T-cell (primary cell): ENCODE data around the gene VPREB1. TPM values are rescaled to one million over a fixed set of nuclear protein-coding genes. Genes with fewer than 3 reads are reported as not detected.

Experiments
- ATAC-seq, 4 experiments: fragments of 200-7000 bp in 3 of 4; fragments of 150-1000 bp in 1 of 4; cut with Tn5 transposase; replicated peaks in 1 of 4; 1 replicate in 3 of 4; 2 replicates in 1 of 4; pipeline ENCODE4 v1.10.0; 2021; ENCODE audit warnings: moderate library complexity in 3 of 4, mild to moderate bottlenecking in 2 of 4, moderate number of reproducible peaks in 1 of 4
- CTCF ChIA-PET, 2 donors: fragments of 300-600 bp; sonication (Branson Sonifier 250); formaldehyde crosslinking; loops; one replicate each; lab custom pipeline; 2022; ENCODE audit warnings: antibody characterized with exemption in 2 of 2; lab: Charles Lee
- POLR2A ChIA-PET, 2 donors: fragments of 300-600 bp; sonication (Branson Sonifier 250); formaldehyde crosslinking; loops; one replicate each; lab custom pipeline; 2022; ENCODE audit warnings: antibody characterized with exemption in 2 of 2; lab: Charles Lee
- DNase-seq, 35 experiments: peaks; one replicate each; pipeline versions ENCODE4 v3.0.0 to v3.0.0-alpha.2; 2013 to 2023
- H3K27ac ChIP-seq: one replicate; pipeline ENCODE4 v1.5.1; 2013; ENCODE audit warnings: low read length
- H3K27me3 ChIP-seq, 2 experiments: replicated peaks in 1 of 2; 1 replicate in 1 of 2; 2 replicates in 1 of 2; pipeline versions ENCODE4 v1.6.1 to v1.7.0; 2013; ENCODE audit warnings: low read length in 1 of 2, mixed read lengths in 1 of 2; ENCODE audit not compliant: control insufficient read depth in 2 of 2, insufficient read depth in 2 of 2; ENCODE audit errors: extremely low read depth in 1 of 2
- H3K36me3 ChIP-seq, 2 donors: 1 replicate in 1 of 2; 2 replicates in 1 of 2; pipeline versions ENCODE4 v1.6.1 to v1.7.0; 2013; ENCODE audit warnings: low read length in 1 of 2; ENCODE audit not compliant: control insufficient read depth in 2 of 2, insufficient read depth in 1 of 2; ENCODE audit errors: extremely low read depth in 1 of 2
- H3K4me1 ChIP-seq, 2 experiments: 1 replicate in 1 of 2; 2 replicates in 1 of 2; pipeline versions ENCODE4 v1.6.1 to v1.7.0; 2013; ENCODE audit warnings: low read length in 2 of 2, mixed read lengths in 1 of 2; ENCODE audit not compliant: insufficient read depth in 2 of 2, control insufficient read depth in 1 of 2; ENCODE audit errors: extremely low read depth in 1 of 2
- H3K4me3 ChIP-seq, 2 donors: 1 replicate in 1 of 2; 2 replicates in 1 of 2; pipeline versions ENCODE4 v1.5.1 to v1.7.0; 2013; ENCODE audit warnings: mild to moderate bottlenecking in 2 of 2, low read length in 1 of 2, moderate library complexity in 1 of 2; ENCODE audit not compliant: control insufficient read depth in 1 of 2; ENCODE audit errors: extremely low read depth in 1 of 2
- H3K9me3 ChIP-seq: 2 replicates; pipeline ENCODE4 v1.7.0; 2013
- H3K27ac Mint-ChIP-seq, 2 donors: one replicate each; pipeline ENCODE4 v1.8.0; 2020 to 2021; ENCODE audit warnings: mild to moderate bottlenecking in 2 of 2, mixed read lengths in 2 of 2
- H3K27me3 Mint-ChIP-seq, 2 donors: one replicate each; pipeline ENCODE4 v1.8.0; 2021 to 2022; ENCODE audit warnings: mixed read lengths in 2 of 2
- H3K36me3 Mint-ChIP-seq: one replicate; pipeline ENCODE4 v1.8.0; 2021; ENCODE audit warnings: mixed read lengths
- H3K4me1 Mint-ChIP-seq, 3 donors: one replicate each; pipeline ENCODE4 v1.8.0; 2020 to 2022; ENCODE audit warnings: mixed read lengths in 3 of 3, mild to moderate bottlenecking in 1 of 3
- H3K4me3 Mint-ChIP-seq, 3 donors: one replicate each; pipeline ENCODE4 v1.8.0; 2020 to 2022; ENCODE audit warnings: mild to moderate bottlenecking in 3 of 3, mixed read lengths in 3 of 3, moderate library complexity in 3 of 3
- H3K9me3 Mint-ChIP-seq, 3 donors: one replicate each; pipeline ENCODE4 v1.8.0; 2020 to 2022; ENCODE audit warnings: mixed read lengths in 3 of 3
- WGBS: methylation state at CpG from one replicate; pipeline ENCODE4 v1.1.5; 2013; ENCODE audit warnings: missing lambda C conversion rate; ENCODE audit not compliant: insufficient coverage; 5-methylcytosine and 5-hydroxymethylcytosine counted together
- total RNA-seq, 35 experiments: library from RNA in 6 of 35; stranded (reverse) in 6 of 35; fragments of 120-200 nt in 1 of 35; gene quantifications; one replicate each; pipeline versions ENCODE4 v1.2.1 to v1.2.4 and lab custom pipeline; 2013 to 2026

Gene VPREB1
- total RNA-seq, 5 donors from 2014 or later (not counting 1 experiment from before 2014, with no cell fraction given) = not detected

DNA sequence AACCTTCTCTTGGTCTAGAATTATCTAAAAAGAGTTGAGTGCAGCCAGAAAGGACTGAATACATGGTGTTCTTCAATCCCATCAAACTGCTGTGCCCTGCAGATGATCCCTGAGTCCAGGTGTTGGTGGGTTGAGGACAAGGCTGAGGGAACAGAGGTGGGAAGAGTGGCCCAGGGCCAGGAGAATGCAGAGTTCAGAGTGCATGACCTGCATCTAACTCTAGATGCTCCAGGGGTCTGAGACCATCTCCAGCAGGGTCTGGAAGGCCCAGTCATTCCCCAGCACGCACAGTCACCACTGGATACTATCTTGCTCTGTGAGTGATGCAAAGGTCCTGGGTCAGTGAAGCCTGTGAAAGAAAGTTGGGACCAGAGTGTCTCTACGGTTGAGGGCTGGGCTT is 2.1 kb upstream of the VPREB1 start:
- H3K36me3 ChIP-seq = peaks cover 0 to 2% of the 10 kb centered on the region in 2 donors
- no peak overlapping the region for H3K27ac ChIP-seq
- no peak overlapping the region for H3K4me3 ChIP-seq
- Mint-ChIP-seq H3K36me3 (no peaks in the 10 kb centered on the region), H3K27ac (no peak overlapping the region), H3K9me3 (no peaks in the 10 kb centered on the region), H3K4me3 (no peak overlapping the region), H3K4me1 (peaks cover 0 to 12% (median 8%) of the 10 kb centered on the region in 3 donors), H3K27me3 (peaks cover 4 to 22% of the 10 kb centered on the region in 2 donors)
- DNase-seq = no peak
- CTCF ChIA-PET = no interaction called here
- POLR2A ChIA-PET = no interaction called here
- no peak for ATAC-seq
- no CpG with 5 or more reads among the region's 2 CpGs for WGBS
- peaks cover 2 to 6% of the 10 kb centered on the region in 2 experiments for H3K4me1 ChIP-seq
- no peaks in the 10 kb centered on the region for H3K9me3 ChIP-seq
- H3K27me3 ChIP-seq = peaks cover 0 to 28% of the 10 kb centered on the region in 2 experiments

GRCh38 chr22:22243033-22243680 is 1.4 kb upstream of the VPREB1 start:
- POLR2A ChIA-PET = no interaction called here

DNA sequence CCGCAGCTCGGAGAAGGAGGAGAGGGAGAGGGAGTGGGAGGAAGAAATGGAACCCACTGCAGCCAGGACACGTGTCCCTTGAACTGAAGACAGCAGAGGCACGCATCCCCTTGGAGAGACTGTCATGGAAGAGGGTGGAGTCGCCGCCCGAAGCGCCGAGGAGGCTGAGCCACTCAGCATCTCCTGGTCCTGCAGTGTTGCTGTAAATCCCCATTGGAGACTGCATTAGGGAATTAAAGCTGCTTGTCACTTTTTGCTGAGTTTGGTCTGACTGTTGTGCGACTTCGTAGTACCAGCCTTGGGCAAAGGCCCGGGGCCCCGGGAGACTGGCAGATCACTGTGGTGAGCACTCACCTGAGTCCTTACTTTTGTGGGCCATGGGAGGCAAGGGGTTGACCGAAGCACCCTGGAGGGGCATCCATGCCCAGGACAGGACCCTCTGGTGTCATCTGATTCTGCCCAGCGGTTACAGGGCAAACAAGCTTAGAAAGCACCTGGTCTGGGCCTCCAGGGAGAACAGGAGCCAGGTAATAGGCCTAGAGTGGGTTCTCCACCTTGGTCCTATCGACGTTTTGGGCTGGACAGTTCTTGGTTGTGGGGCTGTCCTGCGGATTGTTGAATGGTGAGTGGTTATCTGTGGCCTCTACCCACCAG is 797 bp downstream of the VPREB1 start:
- Histone ChIP-seq H3K27ac (no peak overlapping the region), H3K9me3 (no peaks in the 10 kb centered on the region), H3K36me3 (peaks cover 0 to 2% of the 10 kb centered on the region in 2 donors), H3K4me1 (peaks cover 4 to 16% of the 10 kb centered on the region in 2 experiments), H3K27me3 (peaks cover 0 to 24% of the 10 kb centered on the region in 2 experiments), H3K4me3 (no peak overlapping the region)
- WGBS = 88% methylated on average over 15 of the region's 18 CpGs
- Mint-ChIP-seq H3K27ac (no peak overlapping the region), H3K9me3 (no peaks in the 10 kb centered on the region), H3K4me3 (no peak overlapping the region), H3K27me3 (peaks cover 4 to 19% of the 10 kb centered on the region in 2 donors), H3K4me1 (peaks cover 13 to 28% (median 21%) of the 10 kb centered on the region in 3 donors), H3K36me3 (no peaks in the 10 kb centered on the region)
- no peak for DNase-seq
- POLR2A ChIA-PET = no interaction called here
- ATAC-seq = no peak
- CTCF ChIA-PET = no interaction called here

More at GRCh38 chr22:22243033-22243680, 1.4 kb upstream of the VPREB1 start:
- peaks cover 2 to 6% of the 10 kb centered on the region in 2 experiments for H3K4me1 ChIP-seq
- peaks cover 0 to 28% of the 10 kb centered on the region in 2 experiments for H3K27me3 ChIP-seq
- H3K27ac Mint-ChIP-seq = no peak overlapping the region
- H3K9me3 ChIP-seq = no peaks in the 10 kb centered on the region
- DNase-seq (no peak), ATAC-seq (no peak)
- no peaks in the 10 kb centered on the region for H3K36me3 Mint-ChIP-seq
- H3K36me3 ChIP-seq = peaks cover 0 to 2% of the 10 kb centered on the region in 2 donors
- H3K27ac ChIP-seq = no peak overlapping the region
- no peak overlapping the region for H3K4me3 ChIP-seq
- peaks cover 2 to 15% (median 8%) of the 10 kb centered on the region in 3 donors for H3K4me1 Mint-ChIP-seq
- peaks cover 4 to 22% of the 10 kb centered on the region in 2 donors for H3K27me3 Mint-ChIP-seq
- 36% methylated on average over 3 of the region's 6 CpGs for WGBS
- no peaks in the 10 kb centered on the region for H3K9me3 Mint-ChIP-seq
- no peak overlapping the region for H3K4me3 Mint-ChIP-seq
- CTCF ChIA-PET = no interaction called here

GRCh38 chr22:22245935-22246525 is 1.4 kb downstream of the VPREB1 start:
- H3K4me1 ChIP-seq = peaks cover 4 to 16% of the 10 kb centered on the region in 2 experiments
- no peak overlapping the region for H3K4me3 Mint-ChIP-seq
- 65% methylated on average over 5 of the region's 6 CpGs for WGBS
- peaks cover 4 to 19% of the 10 kb centered on the region in 2 donors for H3K27me3 Mint-ChIP-seq
- no peak overlapping the region for H3K4me3 ChIP-seq
- ChIA-PET CTCF (interaction anchor here in 1 of 2 donors (0.6 kb wide), 1 partner anchor 11 kb away, joined by 5 read pairs; no protein-coding TSS in a partner anchor), POLR2A (interaction anchor here in 1 of 2 donors (0.6 kb wide), 1 partner anchor 20 kb away, joined by 3 read pairs; no protein-coding TSS in a partner anchor)
- H3K9me3 Mint-ChIP-seq = no peaks in the 10 kb centered on the region
- peaks cover 0 to 2% of the 10 kb centered on the region in 2 donors for H3K36me3 ChIP-seq
- peaks cover 0 to 24% of the 10 kb centered on the region in 2 experiments for H3K27me3 ChIP-seq
- H3K27ac ChIP-seq = no peak overlapping the region
- DNase-seq (no peak), ATAC-seq (no peak)
- no peak overlapping the region for H3K27ac Mint-ChIP-seq
- no peaks in the 10 kb centered on the region for H3K9me3 ChIP-seq
- H3K36me3 Mint-ChIP-seq = no peaks in the 10 kb centered on the region
- peaks cover 13 to 28% (median 21%) of the 10 kb centered on the region in 3 donors for H3K4me1 Mint-ChIP-seq

GRCh38 chr22:22246706-22247105 is 2.1 kb downstream of the VPREB1 start:
- no peak overlapping the region for H3K27ac Mint-ChIP-seq
- Histone ChIP-seq H3K4me3 (no peak overlapping the region), H3K27me3 (peaks cover 0 to 21% of the 10 kb centered on the region in 2 experiments), H3K27ac (no peak overlapping the region), H3K36me3 (no peaks in the 10 kb centered on the region), H3K4me1 (peaks cover 4 to 16% of the 10 kb centered on the region in 2 experiments), H3K9me3 (no peaks in the 10 kb centered on the region)
- H3K4me1 Mint-ChIP-seq = peaks cover 13 to 28% (median 21%) of the 10 kb centered on the region in 3 donors
- 61% methylated on average over 5 of the region's 9 CpGs for WGBS
- no peaks in the 10 kb centered on the region for H3K9me3 Mint-ChIP-seq
- ATAC-seq = no peak
- CTCF ChIA-PET = interaction anchor here in 1 of 2 donors (0.6 to 0.7 kb wide), 2 partner anchors 12 to 47 kb away, joined by 5 read pairs; no protein-coding TSS in a partner anchor
- no peak overlapping the region for H3K4me3 Mint-ChIP-seq
- H3K36me3 Mint-ChIP-seq = no peaks in the 10 kb centered on the region
- peaks cover 4 to 14% of the 10 kb centered on the region in 2 donors for H3K27me3 Mint-ChIP-seq
- POLR2A ChIA-PET = no interaction called here
- no peak for DNase-seq

DNA sequence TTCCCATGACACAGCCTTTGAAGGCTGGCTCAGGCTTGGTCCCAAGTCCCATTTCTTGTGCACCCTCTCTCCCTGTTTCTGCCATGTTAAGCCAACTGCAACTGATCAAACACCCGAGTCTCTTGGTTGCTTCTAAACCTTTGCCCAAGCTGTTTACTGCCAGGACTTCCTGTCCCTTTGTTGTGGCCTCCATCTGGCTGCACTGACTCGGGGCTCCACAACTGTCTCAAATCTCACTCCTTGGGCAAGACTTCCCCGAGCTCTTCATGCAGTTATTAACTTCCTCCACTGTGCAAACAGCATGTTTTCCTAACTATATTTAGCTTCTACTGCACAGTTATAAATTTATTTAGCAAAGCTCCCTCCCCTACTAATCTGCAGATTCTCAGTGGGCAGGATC is 4.3 kb downstream of the VPREB1 start:
- ChIA-PET CTCF (no interaction called here), POLR2A (no interaction called here)
- Mint-ChIP-seq H3K27ac (peak overlapping the region; percentile 42 to 77), H3K9me3 (no peaks in the 10 kb centered on the region), H3K4me3 (peak overlapping the region in 1 of 3 donors; percentile 19), H3K4me1 (peaks cover 13 to 26% (median 21%) of the 10 kb centered on the region in 3 donors), H3K27me3 (peaks cover 4 to 8% of the 10 kb centered on the region in 2 donors), H3K36me3 (no peaks in the 10 kb centered on the region)
- H3K27me3 ChIP-seq = peaks cover 0 to 10% of the 10 kb centered on the region in 2 experiments
- no peak overlapping the region for H3K27ac ChIP-seq
- peak; percentile 38 to 79 (median 68) for ATAC-seq
- H3K4me1 ChIP-seq = peaks cover 4 to 16% of the 10 kb centered on the region in 2 experiments
- peak in 7 of 35 experiments; percentile 2 to 27 (median 8) for DNase-seq
- no peaks in the 10 kb centered on the region for H3K36me3 ChIP-seq
- H3K9me3 ChIP-seq = no peaks in the 10 kb centered on the region
- H3K4me3 ChIP-seq = no peak overlapping the region
- 3% methylated on average over 3 of the region's 3 CpGs for WGBS
